Endothelial cell of umbilical vein (primary cell): ENCODE measurements around the gene LIX1.

Experiments
- CTCF ChIP-seq, 2 donors: IDR thresholded peaks; 1 replicate in 1 of 2; 2 replicates in 1 of 2; pipeline ENCODE4 v1.5.1; 2011; ENCODE audit warnings: low read length in 2 of 2, mild to moderate bottlenecking in 2 of 2, moderate library complexity in 2 of 2, control low read depth in 1 of 2, inconsistent platforms in 1 of 2, low read depth in 1 of 2; ENCODE audit not compliant: insufficient read depth in 1 of 2; ENCODE audit errors: extremely low read depth in 1 of 2
- EZH2 ChIP-seq: IDR thresholded peaks from 2 replicates; pipeline ENCODE4 v1.6.1; 2012; ENCODE audit warnings: borderline replicate concordance, low read depth, mild to moderate bottlenecking, moderate library complexity, low read length, inconsistent platforms; ENCODE audit not compliant: severe bottlenecking
- MAX ChIP-seq: IDR thresholded peaks from 2 replicates; pipeline ENCODE4 v1.6.1; 2011; ENCODE audit not compliant: insufficient read depth, insufficient read length

GRCh38 chr5:97181856-97182545 lies 39.6 kb upstream of the LIX1 start:
- TF ChIP-seq CTCF (IDR thresholded peaks at IDR 0.05; ENCODE audit: extremely low read depth in 1 of 2, insufficient read depth in 1 of 2, low read depth in 1 of 2, low read length in 2 of 2), result no peak
- no peak for TF ChIP-seq EZH2
- no peak for TF ChIP-seq MAX
